Keratinocyte (primary cell): ENCODE results near the gene ERCC1. TPM values are rescaled to one million over a fixed set of nuclear protein-coding genes. Genes with fewer than 3 reads are reported as not detected.

Source experiments
- DNase-seq: peaks from one replicate; pipeline ENCODE4 v3.0.0-alpha.2; 2011; ENCODE audit warnings: low read depth, missing footprints, low spot score
- FAIRE-seq: peaks from 2 replicates; lab custom pipeline; 2011; peaks lifted over from hg19 to GRCh38; lab: Jason Lieb, UNC
- H2AFZ ChIP-seq: 2 replicates; pipeline ENCODE4 v1.6.0; 2012; ENCODE audit warnings: low read length, control low read depth, inconsistent platforms; ENCODE audit not compliant: control insufficient read depth
- H3K27ac ChIP-seq: 2 replicates; pipeline ENCODE4 v1.5.1; 2011; ENCODE audit warnings: low read length; ENCODE audit not compliant: control insufficient read depth, insufficient read depth
- H3K27me3 ChIP-seq: 3 replicates; pipeline ENCODE4 v1.6.0; 2011; ENCODE audit warnings: low read length; ENCODE audit not compliant: control insufficient read depth, insufficient read depth; ENCODE audit errors: extremely low read depth
- H3K36me3 ChIP-seq, 2 experiments: 2 replicates in 1 of 2; 3 replicates in 1 of 2; pipeline ENCODE4 v1.5.1; 2011; ENCODE audit warnings: low read length in 2 of 2, mild to moderate bottlenecking in 1 of 2; ENCODE audit not compliant: control insufficient read depth in 2 of 2, insufficient read depth in 2 of 2; ENCODE audit errors: extremely low read depth in 1 of 2
- H3K4me1 ChIP-seq: 3 replicates; pipeline ENCODE4 v1.5.1; 2011; ENCODE audit warnings: low read length; ENCODE audit not compliant: control insufficient read depth, insufficient read depth; ENCODE audit errors: extremely low read depth
- H3K4me2 ChIP-seq: 3 replicates; pipeline ENCODE4 v1.6.0; 2011; ENCODE audit warnings: low read depth, low read length; ENCODE audit not compliant: control insufficient read depth, insufficient read depth; ENCODE audit errors: extremely low read depth
- H3K4me3 ChIP-seq, 3 experiments: fragments of 200-600 bp in 1 of 3; sonication (generic) in 1 of 3; 2 replicates in 2 of 3; 3 replicates in 1 of 3; pipeline ENCODE4 v1.5.1; 2011 to 2016; ENCODE audit warnings: low read length in 3 of 3, mild to moderate bottlenecking in 3 of 3, control low read depth in 2 of 3, inconsistent platforms in 1 of 3, low read depth in 1 of 3, mixed read lengths in 1 of 3, mixed run types in 1 of 3, moderate library complexity in 1 of 3; ENCODE audit not compliant: control insufficient read depth in 2 of 3, insufficient read depth in 2 of 3; ENCODE audit errors: extremely low read depth in 1 of 3
- H3K79me2 ChIP-seq: 2 replicates; pipeline ENCODE4 v1.6.0; 2012; ENCODE audit warnings: low read length; ENCODE audit not compliant: control insufficient read depth, insufficient read depth
- H3K9ac ChIP-seq: 3 replicates; pipeline ENCODE4 v1.6.0; 2011; ENCODE audit warnings: low read length; ENCODE audit not compliant: control insufficient read depth, insufficient read depth; ENCODE audit errors: extremely low read depth
- H3K9me1 ChIP-seq: 3 replicates; pipeline ENCODE4 v1.6.0; 2011; ENCODE audit warnings: low read length; ENCODE audit not compliant: control insufficient read depth, insufficient read depth; ENCODE audit errors: extremely low read depth
- H3K9me3 ChIP-seq: 2 replicates; pipeline ENCODE4 v1.5.1; 2012; ENCODE audit warnings: low read depth, low read length; ENCODE audit not compliant: control insufficient read depth
- H4K20me1 ChIP-seq: 3 replicates; pipeline ENCODE4 v1.6.0; 2011; ENCODE audit warnings: low read length; ENCODE audit not compliant: control insufficient read depth, insufficient read depth; ENCODE audit errors: extremely low read depth
- CTCF ChIP-seq, 3 experiments: IDR thresholded peaks in 1 of 3; conservative IDR thresholded peaks in 1 of 3; optimal IDR thresholded peaks in 1 of 3; 2 replicates in 2 of 3; 3 replicates in 1 of 3; pipeline versions ENCODE3 to v1.5.1; 2011; ENCODE audit warnings: low read length in 3 of 3, mild to moderate bottlenecking in 3 of 3, moderate library complexity in 2 of 3, control low read depth in 1 of 3, inconsistent platforms in 1 of 3; ENCODE audit not compliant: insufficient read depth in 2 of 3; ENCODE audit errors: extremely low read depth in 1 of 3
- EZH2 ChIP-seq: IDR thresholded peaks from one replicate; pipeline ENCODE4 v1.6.1; 2012; ENCODE audit warnings: inconsistent platforms, mild to moderate bottlenecking, low read length, moderate library complexity
- dilution Hi-C: fragments of 300-500 bp; cut with MboI; formaldehyde crosslinking; loops from one replicate; pipeline ENCODE4 v1.7.0; 2020; ENCODE audit warnings: low sequenced_read_pairs; ENCODE audit not compliant: extremely low pct_ligation_motif_present
- polyA plus RNA-seq, 5 experiments: library from polyadenylated mRNA; depleted of rRNA in 3 of 5; stranded (reverse) in 3 of 5; stranded (forward) in 1 of 5; unstranded in 1 of 5; fragments of >200 nt; gene quantifications; 1 replicate in 1 of 5; 2 replicates in 3 of 5; 3 replicates in 1 of 5; pipeline versions ENCODE4 v1.2.1 to v1.2.3, GENCODE V29; 2011 to 2012; ENCODE audit warnings: missing spikeins in 2 of 5, low read depth in 1 of 5, low replicate concordance in 1 of 5

ERCC1 gene
- polyA plus RNA-seq, 1 donor (not counting 4 experiments of a cell fraction or from before 2014, with no cell fraction given), result 175 TPM

DNA sequence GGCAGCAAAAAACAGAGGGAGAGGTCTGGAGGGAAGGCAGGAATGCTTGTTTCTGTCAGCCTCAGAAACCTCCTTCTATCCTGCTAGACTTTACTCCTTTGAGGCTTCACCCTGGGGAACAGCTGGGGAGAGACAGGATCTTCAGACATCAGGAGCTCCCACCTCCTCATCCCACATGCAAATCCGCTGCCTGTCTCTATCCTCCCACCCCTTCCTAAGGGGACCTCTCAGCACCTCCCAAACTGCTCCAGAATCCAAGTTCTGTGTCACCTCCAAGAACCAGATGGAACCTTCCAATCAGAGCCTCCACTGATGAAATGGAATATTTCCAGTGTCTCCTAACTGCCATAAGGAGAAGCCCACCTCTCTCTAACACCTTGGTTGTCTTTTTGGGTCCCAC lies 43.6 kb downstream of the ERCC1 start:
- H2AFZ ChIP-seq, result no peak overlapping the region
- dilution Hi-C loops, result no loop called here
- DNase-seq (no peak), FAIRE-seq (no peak)
- H3K4me1 ChIP-seq, result peaks cover 21% of the 10 kb centered on the region
- H3K4me3 ChIP-seq, result no peak overlapping the region
- peaks cover 13 to 21% of the 10 kb centered on the region in 2 experiments for H3K36me3 ChIP-seq
- TF ChIP-seq EZH2 (no peak), CTCF (optimal IDR thresholded peaks at IDR 0.05 in 1 of 3, IDR thresholded peaks at IDR 0.05 in 1 of 3, conservative IDR thresholded peaks at IDR 0.05 in 1 of 3; ENCODE audit: extremely low read depth in 1 of 3, insufficient read depth in 2 of 3, low read length in 3 of 3) (no peak)
- H3K27me3 ChIP-seq, result no peaks in the 10 kb centered on the region
- H3K9me3 ChIP-seq, result no peaks in the 10 kb centered on the region
- no peaks in the 10 kb centered on the region for H3K9me1 ChIP-seq
- peaks cover 2% of the 10 kb centered on the region for H3K79me2 ChIP-seq
- no peak overlapping the region for H3K4me2 ChIP-seq
- H3K9ac ChIP-seq, result no peak overlapping the region
- H4K20me1 ChIP-seq, result no peaks in the 10 kb centered on the region
- peak overlapping the region; percentile 1 for H3K27ac ChIP-seq

DNA sequence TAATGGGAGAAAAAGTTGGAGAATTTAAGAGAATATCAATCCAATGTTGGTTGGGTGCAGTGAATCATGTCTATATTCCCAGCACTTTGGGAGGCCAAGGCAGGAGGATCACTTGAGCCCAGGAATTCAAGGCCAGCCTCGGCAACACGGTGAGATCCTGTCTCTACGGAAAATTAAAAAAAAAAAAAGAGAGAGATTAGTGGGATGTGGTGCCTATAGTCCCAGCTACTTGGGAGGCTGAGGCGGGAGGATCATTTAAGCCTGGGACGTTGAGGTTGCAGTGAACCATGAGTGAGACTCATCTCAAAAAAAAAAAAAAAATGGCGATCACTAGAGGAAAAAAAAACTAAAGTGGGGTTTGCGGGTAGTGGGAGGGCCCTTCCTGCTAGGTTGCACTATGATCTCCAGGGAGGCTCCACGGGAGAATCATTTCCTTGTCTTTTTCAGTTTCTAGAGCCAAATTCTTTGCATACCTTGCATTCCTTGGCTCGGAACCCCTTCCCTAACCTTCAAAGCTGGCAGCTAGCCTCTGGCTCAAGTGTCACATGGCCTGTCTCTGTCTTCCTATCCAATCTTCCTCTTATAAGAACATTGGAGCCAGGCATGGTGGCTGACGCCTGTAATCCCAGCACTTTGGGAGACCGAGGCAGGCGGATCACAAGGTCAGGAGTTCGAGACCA lies 47.5 kb downstream of the ERCC1 start:
- H3K27me3 ChIP-seq, result no peaks in the 10 kb centered on the region
- H3K9me1 ChIP-seq, result no peaks in the 10 kb centered on the region
- H4K20me1 ChIP-seq, result no peaks in the 10 kb centered on the region
- peaks cover 21% of the 10 kb centered on the region for H3K4me1 ChIP-seq
- no peaks in the 10 kb centered on the region for H3K9me3 ChIP-seq
- no peak overlapping the region for H2AFZ ChIP-seq
- peak overlapping the region; percentile 45 for H3K27ac ChIP-seq
- dilution Hi-C loops, result no loop called here
- no peak overlapping the region for H3K9ac ChIP-seq
- FAIRE-seq (peak; percentile 75), DNase-seq (peak; percentile 69)
- no peak overlapping the region for H3K4me2 ChIP-seq
- H3K36me3 ChIP-seq, result peaks cover 6 to 9% of the 10 kb centered on the region in 2 experiments
- TF ChIP-seq CTCF (optimal IDR thresholded peaks at IDR 0.05 in 1 of 3, IDR thresholded peaks at IDR 0.05 in 1 of 3, conservative IDR thresholded peaks at IDR 0.05 in 1 of 3; ENCODE audit: extremely low read depth in 1 of 3, insufficient read depth in 2 of 3, low read length in 3 of 3) (no peak), EZH2 (no peak)
- no peak overlapping the region for H3K4me3 ChIP-seq
- no peaks in the 10 kb centered on the region for H3K79me2 ChIP-seq
